A549 (cell line): Measurements from ENCODE around the gene TRIM69. TPM values are rescaled to one million over a fixed set of nuclear protein-coding genes. Genes with fewer than 3 reads are reported as not detected.

Experiments
- ATAC-seq, 2 experiments: fragments of 200-7000 bp in 1 of 2; fragments of >200 bp in 1 of 2; cut with Nextera tagmentation in 1 of 2; cut with Tn5 transposase in 1 of 2; 3 replicates each; pipeline versions ENCODE4 v1.8.0 to v1.9.1; 2018 to 2020; ENCODE audit warnings: mild to moderate bottlenecking in 1 of 2, moderate library complexity in 1 of 2
- CTCF ChIA-PET: fragments of 300-600 bp; sonication (Branson Sonifier 250); formaldehyde crosslinking; extraction: SDS; loops from one replicate; lab custom pipeline; 2021; ENCODE audit warnings: antibody characterized with exemption, inconsistent platforms; lab: Yijun Ruan, JAX
- POLR2A ChIA-PET: fragments of 350-600 bp; formaldehyde crosslinking; extraction: SDS; loops from one replicate; lab custom pipeline; 2021; ENCODE audit warnings: antibody characterized with exemption, inconsistent platforms; lab: Yijun Ruan, JAX
- DNase-seq, 2 experiments: peaks; one replicate each; pipeline versions ENCODE4 v3.0.0 to v3.0.0-alpha.2; 2011 to 2016; ENCODE audit warnings: low read depth in 1 of 2, low spot score in 1 of 2
- FAIRE-seq: peaks from 2 replicates; lab custom pipeline; 2011; peaks lifted over from hg19 to GRCh38; lab: Jason Lieb, UNC
- H3K27ac ChIP-seq, 2 experiments: fragments of >200 bp; sonication (Bioruptor Twin); formaldehyde crosslinking; 3 replicates each; pipeline ENCODE4 v1.5.1; 2016 to 2017
- H3K4me1 ChIP-seq: fragments of >200 bp; sonication (Bioruptor Twin); formaldehyde crosslinking; 3 replicates; pipeline ENCODE4 v1.6.1; 2016
- H3K4me2 ChIP-seq: fragments of >200 bp; sonication (Bioruptor Twin); formaldehyde crosslinking; 3 replicates; pipeline ENCODE4 v1.6.1; 2016
- H3K4me3 ChIP-seq: fragments of >200 bp; sonication (Bioruptor Twin); formaldehyde crosslinking; 3 replicates; pipeline ENCODE4 v1.5.1; 2016
- H3K9me3 ChIP-seq: fragments of >200 bp; sonication (Bioruptor Twin); formaldehyde crosslinking; 3 replicates; pipeline ENCODE4 v1.6.1; 2016
- BHLHE40 ChIP-seq: IDR thresholded peaks from 2 replicates; pipeline ENCODE4 v1.6.1; 2012; ENCODE audit warnings: low read depth, low read length, inconsistent platforms
- CTCF ChIP-seq: fragments of >200 bp; sonication (Bioruptor Twin); formaldehyde crosslinking; IDR thresholded peaks from 3 replicates; pipeline ENCODE4 v1.5.1; 2016
- FOSB ChIP-seq: fragments of 250-450 bp; sonication (Bioruptor Pico); IDR thresholded peaks from 2 replicates; pipeline ENCODE4 v1.5.0; 2020; ENCODE audit warnings: mild to moderate bottlenecking, moderate library complexity
- GATA3 ChIP-seq: IDR thresholded peaks from 2 replicates; pipeline ENCODE4 v1.6.1; 2012; ENCODE audit warnings: borderline replicate concordance
- JUN ChIP-seq, 2 experiments: fragments of >200 bp; sonication (Bioruptor Twin); formaldehyde crosslinking; IDR thresholded peaks; 2 replicates in 1 of 2; 3 replicates in 1 of 2; pipeline ENCODE4 v1.6.1; 2016 to 2017
- MAZ ChIP-seq: fragments of 150-350 bp; IDR thresholded peaks from 2 replicates; pipeline ENCODE4 v1.6.1; 2014; ENCODE audit warnings: antibody characterized with exemption, low read depth, low read length, borderline replicate concordance
- NR3C1 ChIP-seq: fragments of >200 bp; sonication (Bioruptor Twin); formaldehyde crosslinking; IDR thresholded peaks from 3 replicates; pipeline ENCODE4 v1.6.1; 2017
- PHF8 ChIP-seq: fragments of 200-600 bp; sonication (generic); IDR thresholded peaks from 2 replicates; pipeline ENCODE4 v1.6.1; 2016; ENCODE audit warnings: low read depth, mild to moderate bottlenecking, antibody characterized with exemption, moderate library complexity, borderline replicate concordance
- POLR2A ChIP-seq: IDR thresholded peaks from 2 replicates; pipeline ENCODE4 v1.6.1; 2012; ENCODE audit warnings: mild to moderate bottlenecking, low read length
- REST ChIP-seq: fragments of 200-600 bp; sonication (generic); IDR thresholded peaks from 2 replicates; pipeline ENCODE4 v1.6.1; 2016; ENCODE audit warnings: antibody characterized with exemption, mild to moderate bottlenecking, moderate library complexity
- RFX5 ChIP-seq: fragments of 450-650 bp; IDR thresholded peaks from 2 replicates; pipeline ENCODE4 v1.7.1; 2014; ENCODE audit warnings: antibody characterized with exemption, mild to moderate bottlenecking, moderate library complexity
- SMC3 ChIP-seq: fragments of >200 bp; sonication (Bioruptor Twin); formaldehyde crosslinking; IDR thresholded peaks from 3 replicates; pipeline ENCODE4 v1.6.1; 2018; ENCODE audit warnings: inconsistent platforms
- WGBS: methylation state at CpG from one replicate; pipeline ENCODE4 v1.1.6; 2017; ENCODE audit errors: missing lambda C conversion rate; 5-methylcytosine and 5-hydroxymethylcytosine counted together
- polyA plus RNA-seq, 4 experiments: library from polyadenylated mRNA; depleted of rRNA in 3 of 4; stranded (reverse); fragments of >200 nt; fragmentation: RNase III in 1 of 4; extraction: RNeasy Plus Mini Kit Qiagen cat#74134 plus additional on column Dnase treatment in 1 of 4; gene quantifications; 2 replicates in 3 of 4; 3 replicates in 1 of 4; pipeline ENCODE4 v1.2.3, GENCODE V29; 2011 to 2017
- TF ChIP-seq, protein P1 (sequence below): fragments of >200 bp; sonication (Bioruptor Twin); formaldehyde crosslinking; IDR thresholded peaks from 3 replicates; pipeline ENCODE4 v1.6.1; 2016
- TF ChIP-seq, protein P2 (sequence below): IDR thresholded peaks from 2 replicates; pipeline ENCODE4 v1.6.1; 2012

Gene TRIM69
- polyA plus RNA-seq, 2 of the 4 experiments (the other 2 are of a cell fraction), result 9.0 to 10.4 TPM

DNA sequence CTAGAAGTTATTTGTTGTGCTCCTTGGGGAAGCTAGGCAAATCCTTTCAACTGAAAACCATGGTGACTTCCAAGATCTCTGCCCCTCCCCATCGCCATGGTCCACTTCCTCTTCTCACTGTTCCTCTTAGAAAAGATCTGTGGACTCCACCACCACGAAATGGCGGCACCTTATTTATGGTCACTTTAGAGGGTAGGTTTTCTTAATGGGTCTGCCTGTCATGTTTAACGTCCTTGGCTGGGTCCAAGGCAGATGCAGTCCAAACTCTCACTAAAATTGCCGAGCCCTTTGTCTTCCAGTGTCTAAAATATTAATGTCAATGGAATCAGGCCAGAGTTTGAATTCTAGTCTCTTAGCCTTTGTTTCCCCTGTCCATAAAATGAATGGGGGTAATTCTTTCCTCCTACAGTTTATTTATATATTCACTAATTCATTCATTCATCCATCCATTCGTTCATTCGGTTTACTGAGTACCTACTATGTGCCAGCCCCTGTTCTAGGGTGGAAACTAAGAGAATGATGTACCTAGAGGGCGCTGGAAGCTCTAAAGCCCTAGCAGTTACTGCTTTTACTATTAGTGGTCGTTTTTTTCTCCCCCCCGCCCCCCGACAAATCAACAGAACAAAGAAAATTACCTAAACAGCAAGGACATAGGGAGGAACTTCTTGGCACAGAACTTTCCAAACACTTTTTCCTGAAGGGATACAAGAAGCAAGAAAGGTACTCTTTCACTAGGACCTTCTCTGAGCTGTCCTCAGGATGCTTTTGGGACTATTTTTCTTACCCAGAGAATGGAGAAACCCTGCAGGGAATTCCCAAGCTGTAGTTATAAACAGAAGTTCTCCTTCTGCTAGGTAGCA, 25.9 kb upstream of the TRIM69 start:
- peak; percentile 51 for TF ChIP-seq CTCF
- TF ChIP-seq SMC3, result peak; percentile 3; the same call in 1 of the 3 replicates
- TF ChIP-seq NR3C1, result no peak
- H3K4me3 ChIP-seq, result peak overlapping the region; percentile 86
- ATAC-seq (peak in 1 of 2 experiments; percentile 2; a peak in 2 of 6 replicates), DNase-seq (peak in 1 of 2 experiments; percentile 22), FAIRE-seq (no peak)
- peak overlapping the region; percentile 49 to 91 for H3K27ac ChIP-seq
- ChIA-PET POLR2A (interaction anchor here (0.6 to 4.9 kb wide), 5 partner anchors 17 to 125 kb away, joined by 3 to 81 read pairs (median 4); partner anchors contain the start of gene SPG11), CTCF (interaction anchor here (0.7 to 2.3 kb wide), 12 partner anchors 10 to 123 kb away, joined by 3 to 9 read pairs (median 3); partner anchors contain the start of gene SPG11)
- H3K9me3 ChIP-seq, result no peaks in the 10 kb centered on the region
- peak overlapping the region; percentile 75 for H3K4me2 ChIP-seq
- WGBS, result 36% methylated on average over 11 of the region's 11 CpGs
- H3K4me1 ChIP-seq, result peaks cover 5% of the 10 kb centered on the region; the same call in 2 of the 3 replicates

DNA sequence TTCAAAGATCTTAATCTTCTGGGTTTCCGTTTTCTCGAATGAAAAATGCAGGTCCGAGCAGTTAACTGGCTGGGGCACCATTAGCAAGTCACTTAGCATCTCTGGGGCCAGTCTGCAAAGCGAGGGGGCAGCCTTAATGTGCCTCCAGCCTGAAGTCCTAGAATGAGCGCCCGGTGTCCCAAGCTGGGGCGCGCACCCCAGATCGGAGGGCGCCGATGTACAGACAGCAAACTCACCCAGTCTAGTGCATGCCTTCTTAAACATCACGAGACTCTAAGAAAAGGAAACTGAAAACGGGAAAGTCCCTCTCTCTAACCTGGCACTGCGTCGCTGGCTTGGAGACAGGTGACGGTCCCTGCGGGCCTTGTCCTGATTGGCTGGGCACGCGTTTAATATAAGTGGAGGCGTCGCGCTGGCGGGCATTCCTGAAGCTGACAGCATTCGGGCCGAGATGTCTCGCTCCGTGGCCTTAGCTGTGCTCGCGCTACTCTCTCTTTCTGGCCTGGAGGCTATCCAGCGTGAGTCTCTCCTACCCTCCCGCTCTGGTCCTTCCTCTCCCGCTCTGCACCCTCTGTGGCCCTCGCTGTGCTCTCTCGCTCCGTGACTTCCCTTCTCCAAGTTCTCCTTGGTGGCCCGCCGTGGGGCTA, 25.1 kb upstream of the TRIM69 start, which contains the start of the genes B2M and PATL2:
B2M (plus strand) TSS at position 422 of the 647 bp plus-strand sequence; CDS start at position 452, 30 bp downstream.
PATL2 (minus strand) TSS at position 228 of the 647 bp plus-strand sequence. CDS start 34,833 bp downstream, outside the sequence.
- WGBS, result 4% methylated on average over 36 of the region's 37 CpGs
- Histone ChIP-seq H3K4me1 (peaks cover 5% of the 10 kb centered on the region; the same call in 2 of the 3 replicates), H3K9me3 (no peaks in the 10 kb centered on the region), H3K27ac (peak within 1 kb of the TSS; percentile 77 to 91), H3K4me3 (peak within 1 kb of the TSS; percentile 86), H3K4me2 (peak within 1 kb of the TSS; percentile 75)
- TF ChIP-seq, protein P1, sequence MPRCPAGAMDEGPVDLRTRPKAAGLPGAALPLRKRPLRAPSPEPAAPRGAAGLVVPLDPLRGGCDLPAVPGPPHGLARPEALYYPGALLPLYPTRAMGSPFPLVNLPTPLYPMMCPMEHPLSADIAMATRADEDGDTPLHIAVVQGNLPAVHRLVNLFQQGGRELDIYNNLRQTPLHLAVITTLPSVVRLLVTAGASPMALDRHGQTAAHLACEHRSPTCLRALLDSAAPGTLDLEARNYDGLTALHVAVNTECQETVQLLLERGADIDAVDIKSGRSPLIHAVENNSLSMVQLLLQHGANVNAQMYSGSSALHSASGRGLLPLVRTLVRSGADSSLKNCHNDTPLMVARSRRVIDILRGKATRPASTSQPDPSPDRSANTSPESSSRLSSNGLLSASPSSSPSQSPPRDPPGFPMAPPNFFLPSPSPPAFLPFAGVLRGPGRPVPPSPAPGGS, result peak; percentile 88; the same call in 2 of the 3 replicates
- peak; percentile 35; the same call in 1 of the 2 replicates for TF ChIP-seq REST
- TF ChIP-seq GATA3, result no peak
- TF ChIP-seq JUN (IDR thresholded peaks at IDR 0.05), result 0 out of 5 replicates have a peak, but pooled peaks have one; percentile 25 to 52
- TF ChIP-seq RFX5, result peak; percentile 100
- no peak for TF ChIP-seq FOSB (CRISPR knock-in tag)
- peak; percentile 99 for TF ChIP-seq POLR2A
- 0 out of 2 replicates have a peak, but pooled peaks have one; percentile 4 for TF ChIP-seq BHLHE40
- TF ChIP-seq PHF8, result peak; percentile 61; the same call in 1 of the 2 replicates
- TF ChIP-seq, protein P2, sequence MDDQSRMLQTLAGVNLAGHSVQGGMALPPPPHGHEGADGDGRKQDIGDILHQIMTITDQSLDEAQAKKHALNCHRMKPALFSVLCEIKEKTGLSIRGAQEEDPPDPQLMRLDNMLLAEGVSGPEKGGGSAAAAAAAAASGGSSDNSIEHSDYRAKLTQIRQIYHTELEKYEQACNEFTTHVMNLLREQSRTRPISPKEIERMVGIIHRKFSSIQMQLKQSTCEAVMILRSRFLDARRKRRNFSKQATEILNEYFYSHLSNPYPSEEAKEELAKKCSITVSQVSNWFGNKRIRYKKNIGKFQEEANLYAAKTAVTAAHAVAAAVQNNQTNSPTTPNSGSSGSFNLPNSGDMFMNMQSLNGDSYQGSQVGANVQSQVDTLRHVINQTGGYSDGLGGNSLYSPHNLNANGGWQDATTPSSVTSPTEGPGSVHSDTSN, result no peak
- TF ChIP-seq MAZ, result no peak
- ChIA-PET CTCF (interaction anchor here (0.7 to 5.2 kb wide), 12 partner anchors 9 to 123 kb away, joined by 3 to 44 read pairs (median 4); partner anchors contain the start of genes SPG11 and TRIM69), POLR2A (interaction anchor here (0.6 to 4.9 kb wide), 6 partner anchors 17 to 125 kb away, joined by 3 to 81 read pairs (median 4); partner anchors contain the start of gene SPG11)
- ATAC-seq (peak; percentile 93 to 96), FAIRE-seq (no peak), DNase-seq (peak; percentile 71 to 92)
